OCI-LY3 (cell line): ENCODE data around the gene DRC1.

ENCODE experiments used
- H2AFZ ChIP-seq: fragments of 200-600, 300-600 bp; shearing (Covaris generic); 2 replicates; pipeline ENCODE4 v1.6.0; 2014; ENCODE audit warnings: antibody characterized with exemption, low read depth, low read length
- H3K27ac ChIP-seq: fragments of 200-600, 300-600 bp; sonication (generic); 2 replicates; pipeline ENCODE4 v1.5.1; 2014; ENCODE audit warnings: mild to moderate bottlenecking, low read length, moderate library complexity, mixed read lengths
- H3K27me3 ChIP-seq: fragments of 200-600, 300-600 bp; sonication (generic); 2 replicates; pipeline ENCODE4 v1.6.1; 2014; ENCODE audit warnings: low read depth, low read length, mixed read lengths
- H3K36me3 ChIP-seq: fragments of 200-600, 300-600 bp; sonication (generic); replicated peaks from 2 replicates; pipeline ENCODE3; 2014; ENCODE audit warnings: low read depth, low read length, mixed read lengths
- H3K4me1 ChIP-seq: fragments of 300-600, 200-600 bp; sonication (generic); 2 replicates; pipeline ENCODE4 v1.6.1; 2014; ENCODE audit warnings: low read length, mixed read lengths
- H3K4me2 ChIP-seq: fragments of 200-600, 300-600 bp; sonication (generic); 2 replicates; pipeline ENCODE4 v1.6.1; 2014; ENCODE audit warnings: low read length, mixed read lengths
- H3K4me3 ChIP-seq: fragments of 300-600, 200-600 bp; sonication (generic); 2 replicates; pipeline ENCODE4 v1.5.1; 2014; ENCODE audit warnings: antibody characterized with exemption, mild to moderate bottlenecking, low read length, moderate library complexity
- H3K79me2 ChIP-seq: fragments of 300-600, 200-600 bp; shearing (Covaris generic); 2 replicates; pipeline ENCODE4 v1.6.1; 2014; ENCODE audit warnings: mild to moderate bottlenecking, low read length, mixed read lengths
- H3K9ac ChIP-seq: fragments of 300-600, 200-600 bp; shearing (Covaris generic); 2 replicates; pipeline ENCODE4 v1.6.0; 2014; ENCODE audit warnings: mild to moderate bottlenecking, low read length, moderate library complexity
- H3K9me3 ChIP-seq: fragments of 200-600, 300-600 bp; shearing (Covaris generic); 2 replicates; pipeline ENCODE4 v1.6.1; 2014; ENCODE audit warnings: low read length, mixed read lengths; ENCODE audit not compliant: insufficient read depth
- H4K20me1 ChIP-seq: fragments of 200-600, 300-600 bp; sonication (generic); 2 replicates; pipeline ENCODE4 v1.6.1; 2016; ENCODE audit warnings: low read length, mixed read lengths; ENCODE audit not compliant: insufficient read depth
- EZH2phosphoT487 ChIP-seq: fragments of 200-600 bp; shearing (Covaris generic); IDR thresholded peaks from 2 replicates; pipeline ENCODE4 v1.6.1; 2018; ENCODE audit warnings: antibody characterized with exemption, mixed run types, low read depth
- TF ChIP-seq, protein P1 (sequence below): fragments of 200-600, 300-600 bp; sonication (generic); IDR thresholded peaks from 2 replicates; pipeline ENCODE4 v1.5.1; 2014; ENCODE audit warnings: antibody characterized with exemption, low read length, low read depth

Gene DRC1

DNA sequence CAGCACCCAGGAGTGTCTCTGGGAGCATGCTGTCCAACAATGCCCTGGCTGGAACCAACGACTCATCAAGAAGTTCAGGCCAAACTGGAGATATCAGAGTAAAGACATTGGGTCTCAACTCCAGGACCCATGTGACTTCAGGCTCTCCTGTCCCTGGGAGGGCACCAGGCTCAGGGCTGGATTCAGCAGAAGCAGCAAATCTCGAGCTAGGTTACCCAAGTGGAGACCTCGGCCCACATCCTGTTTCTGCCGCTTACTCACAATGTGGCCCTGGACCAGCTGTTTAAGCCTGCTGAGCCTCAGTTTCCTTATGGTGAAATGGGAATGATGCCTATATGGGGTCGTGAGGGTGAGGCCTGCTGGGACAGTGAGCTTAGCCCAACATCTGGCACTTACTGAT is 85.5 kb downstream of the DRC1 start:
- H3K79me2 ChIP-seq = no peaks in the 10 kb centered on the region
- H3K4me2 ChIP-seq = no peak overlapping the region
- H3K9ac ChIP-seq = no peak overlapping the region
- H3K4me1 ChIP-seq = no peaks in the 10 kb centered on the region
- H4K20me1 ChIP-seq = no peaks in the 10 kb centered on the region
- no peak overlapping the region for H2AFZ ChIP-seq
- no peak overlapping the region for H3K4me3 ChIP-seq
- H3K36me3 ChIP-seq = no peaks in the 10 kb centered on the region
- TF ChIP-seq, protein P1, sequence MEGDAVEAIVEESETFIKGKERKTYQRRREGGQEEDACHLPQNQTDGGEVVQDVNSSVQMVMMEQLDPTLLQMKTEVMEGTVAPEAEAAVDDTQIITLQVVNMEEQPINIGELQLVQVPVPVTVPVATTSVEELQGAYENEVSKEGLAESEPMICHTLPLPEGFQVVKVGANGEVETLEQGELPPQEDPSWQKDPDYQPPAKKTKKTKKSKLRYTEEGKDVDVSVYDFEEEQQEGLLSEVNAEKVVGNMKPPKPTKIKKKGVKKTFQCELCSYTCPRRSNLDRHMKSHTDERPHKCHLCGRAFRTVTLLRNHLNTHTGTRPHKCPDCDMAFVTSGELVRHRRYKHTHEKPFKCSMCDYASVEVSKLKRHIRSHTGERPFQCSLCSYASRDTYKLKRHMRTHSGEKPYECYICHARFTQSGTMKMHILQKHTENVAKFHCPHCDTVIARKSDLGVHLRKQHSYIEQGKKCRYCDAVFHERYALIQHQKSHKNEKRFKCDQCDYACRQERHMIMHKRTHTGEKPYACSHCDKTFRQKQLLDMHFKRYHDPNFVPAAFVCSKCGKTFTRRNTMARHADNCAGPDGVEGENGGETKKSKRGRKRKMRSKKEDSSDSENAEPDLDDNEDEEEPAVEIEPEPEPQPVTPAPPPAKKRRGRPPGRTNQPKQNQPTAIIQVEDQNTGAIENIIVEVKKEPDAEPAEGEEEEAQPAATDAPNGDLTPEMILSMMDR = no peak
- TF ChIP-seq EZH2phosphoT487 = no peak
- H3K27ac ChIP-seq = no peak overlapping the region
- no peaks in the 10 kb centered on the region for H3K9me3 ChIP-seq
- no peaks in the 10 kb centered on the region; the same call in 1 of the 2 replicates for H3K27me3 ChIP-seq

GRCh38 chr2:26488463-26489212 is 86.9 kb downstream of the DRC1 start:
- Histone ChIP-seq H3K27ac (no peak overlapping the region), H3K27me3 (no peaks in the 10 kb centered on the region; the same call in 1 of the 2 replicates), H3K9me3 (no peaks in the 10 kb centered on the region), H4K20me1 (no peaks in the 10 kb centered on the region), H3K4me3 (no peak overlapping the region), H3K4me1 (no peaks in the 10 kb centered on the region), H2AFZ (no peak overlapping the region), H3K36me3 (no peaks in the 10 kb centered on the region), H3K79me2 (no peaks in the 10 kb centered on the region), H3K4me2 (no peak overlapping the region), H3K9ac (no peak overlapping the region)
- TF ChIP-seq, protein P1 = no peak
- TF ChIP-seq EZH2phosphoT487 = no peak

DNA sequence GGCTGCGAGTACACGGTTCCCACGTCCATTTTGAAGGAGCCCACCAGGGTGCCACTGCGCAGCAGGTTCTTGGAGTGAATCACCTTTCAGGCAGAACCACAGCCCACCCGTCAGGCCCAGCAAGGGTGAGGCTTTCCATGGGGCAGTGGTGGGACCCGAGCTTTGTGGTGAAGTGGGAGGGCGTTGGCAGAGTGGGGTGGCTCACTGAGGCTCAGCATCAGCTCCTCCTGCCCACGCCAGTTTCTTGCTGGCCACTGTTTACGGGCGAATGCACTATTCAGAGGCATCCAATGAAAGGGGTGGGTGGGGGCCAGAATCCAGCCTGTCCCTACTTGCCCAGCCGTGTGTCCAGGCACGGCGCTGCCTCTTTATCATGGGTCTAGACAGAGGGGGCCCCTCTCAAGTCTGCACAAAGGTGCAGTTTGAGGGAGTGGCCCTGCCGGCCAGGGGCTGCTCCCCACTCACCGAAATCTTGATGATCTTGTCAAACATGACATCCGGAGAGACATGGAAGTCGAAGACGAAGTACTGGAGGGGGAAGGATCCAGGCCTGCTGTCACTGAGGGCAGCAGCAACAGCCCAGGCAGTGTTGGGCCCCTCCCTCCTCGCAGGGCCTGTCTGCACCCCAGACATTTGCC is 87.6 kb downstream of the DRC1 start:
- no peak overlapping the region for H3K4me2 ChIP-seq
- H3K9me3 ChIP-seq = no peaks in the 10 kb centered on the region
- no peak overlapping the region for H3K9ac ChIP-seq
- no peak overlapping the region for H3K4me3 ChIP-seq
- no peaks in the 10 kb centered on the region for H4K20me1 ChIP-seq
- no peaks in the 10 kb centered on the region for H3K4me1 ChIP-seq
- no peaks in the 10 kb centered on the region for H3K36me3 ChIP-seq
- no peaks in the 10 kb centered on the region; the same call in 1 of the 2 replicates for H3K27me3 ChIP-seq
- H3K79me2 ChIP-seq = no peaks in the 10 kb centered on the region
- no peak overlapping the region for H2AFZ ChIP-seq
- TF ChIP-seq, protein P1 = no peak
- TF ChIP-seq EZH2phosphoT487 = no peak
- no peak overlapping the region for H3K27ac ChIP-seq

DNA sequence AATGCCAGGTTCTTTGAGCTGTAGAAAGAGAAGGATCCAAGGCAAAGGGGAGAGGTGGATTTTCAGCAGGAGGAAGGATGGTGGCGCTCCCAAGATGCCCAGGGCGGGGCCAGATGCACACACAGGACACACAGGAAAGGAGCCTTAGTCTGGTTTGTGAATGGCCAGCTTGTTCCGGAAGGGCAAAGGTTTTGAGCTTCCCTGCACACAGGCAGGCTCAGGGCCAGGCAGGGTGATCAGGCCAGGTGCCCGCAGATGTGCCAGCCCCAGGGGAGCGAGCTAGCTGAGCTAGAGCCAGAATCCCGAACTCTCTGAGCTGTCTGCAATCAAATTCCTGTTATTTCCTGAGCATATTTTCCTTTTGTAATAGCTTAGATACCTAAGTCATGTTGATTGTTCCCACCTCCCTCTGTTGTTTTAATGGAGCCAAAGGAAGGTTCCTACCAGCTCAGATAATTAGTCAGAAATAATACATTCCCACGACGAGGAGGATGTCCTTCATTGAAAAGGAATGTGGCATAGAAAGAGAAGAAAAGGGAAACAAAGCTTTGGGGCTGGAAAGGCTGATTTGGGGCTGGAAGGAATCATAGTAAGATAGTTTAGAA is 89.9 kb downstream of the DRC1 start:
- Histone ChIP-seq H2AFZ (no peak overlapping the region), H3K9ac (no peak overlapping the region), H3K79me2 (no peaks in the 10 kb centered on the region), H3K27ac (no peak overlapping the region), H3K27me3 (no peaks in the 10 kb centered on the region), H3K9me3 (no peaks in the 10 kb centered on the region), H3K36me3 (no peaks in the 10 kb centered on the region), H3K4me1 (no peaks in the 10 kb centered on the region), H4K20me1 (no peaks in the 10 kb centered on the region), H3K4me2 (no peak overlapping the region), H3K4me3 (no peak overlapping the region)
- TF ChIP-seq, protein P1 = no peak
- TF ChIP-seq EZH2phosphoT487 = no peak
